ENCODE data around the gene CTR9.

DNA sequence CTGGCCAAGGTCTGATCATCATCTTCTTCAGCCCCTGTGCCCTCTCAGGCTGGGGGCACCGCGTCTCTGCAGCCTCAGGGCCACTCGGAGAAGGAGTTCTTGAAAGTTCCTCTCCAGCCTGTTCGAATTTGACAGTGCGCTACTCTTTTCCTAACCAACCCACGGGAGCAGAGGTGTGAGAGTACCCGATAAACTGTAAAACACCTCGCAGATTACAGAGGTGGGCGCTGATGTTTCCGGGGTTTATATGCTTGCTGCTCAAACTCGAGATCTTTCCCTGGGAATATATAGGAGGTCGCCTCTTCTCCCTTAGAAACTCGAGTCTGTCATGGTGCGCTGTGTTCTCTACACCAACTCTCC, 515 bp downstream of the CTR9 start:
- TF ChIP-seq GABPA (IDR thresholded peaks at IDR 0.05; ENCODE audit: borderline replicate concordance, insufficient read depth, low read length): no peak
- TF ChIP-seq, protein P1, sequence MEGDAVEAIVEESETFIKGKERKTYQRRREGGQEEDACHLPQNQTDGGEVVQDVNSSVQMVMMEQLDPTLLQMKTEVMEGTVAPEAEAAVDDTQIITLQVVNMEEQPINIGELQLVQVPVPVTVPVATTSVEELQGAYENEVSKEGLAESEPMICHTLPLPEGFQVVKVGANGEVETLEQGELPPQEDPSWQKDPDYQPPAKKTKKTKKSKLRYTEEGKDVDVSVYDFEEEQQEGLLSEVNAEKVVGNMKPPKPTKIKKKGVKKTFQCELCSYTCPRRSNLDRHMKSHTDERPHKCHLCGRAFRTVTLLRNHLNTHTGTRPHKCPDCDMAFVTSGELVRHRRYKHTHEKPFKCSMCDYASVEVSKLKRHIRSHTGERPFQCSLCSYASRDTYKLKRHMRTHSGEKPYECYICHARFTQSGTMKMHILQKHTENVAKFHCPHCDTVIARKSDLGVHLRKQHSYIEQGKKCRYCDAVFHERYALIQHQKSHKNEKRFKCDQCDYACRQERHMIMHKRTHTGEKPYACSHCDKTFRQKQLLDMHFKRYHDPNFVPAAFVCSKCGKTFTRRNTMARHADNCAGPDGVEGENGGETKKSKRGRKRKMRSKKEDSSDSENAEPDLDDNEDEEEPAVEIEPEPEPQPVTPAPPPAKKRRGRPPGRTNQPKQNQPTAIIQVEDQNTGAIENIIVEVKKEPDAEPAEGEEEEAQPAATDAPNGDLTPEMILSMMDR (IDR thresholded peaks at IDR 0.05; ENCODE audit: control extremely low read depth in 1 of 3, insufficient read depth in 1 of 3, low read depth in 1 of 3, low read length in 3 of 3): no peak
- no peak for TF ChIP-seq KDM1A (IDR thresholded peaks at IDR 0.05; ENCODE audit: borderline replicate concordance, low read length)
- TF ChIP-seq EP300 (IDR thresholded peaks at IDR 0.05; ENCODE audit: borderline replicate concordance in 1 of 2, low read depth in 2 of 2, low read length in 2 of 2): no peak
- TF ChIP-seq, protein P2, sequence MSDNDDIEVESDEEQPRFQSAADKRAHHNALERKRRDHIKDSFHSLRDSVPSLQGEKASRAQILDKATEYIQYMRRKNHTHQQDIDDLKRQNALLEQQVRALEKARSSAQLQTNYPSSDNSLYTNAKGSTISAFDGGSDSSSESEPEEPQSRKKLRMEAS (IDR thresholded peaks at IDR 0.05): no peak
- no peak for TF ChIP-seq POLR2AphosphoS5 (IDR thresholded peaks at IDR 0.05; ENCODE audit: low read depth, low read length)
- no peak for TF ChIP-seq POLR2A (IDR thresholded peaks at IDR 0.05; ENCODE audit: control extremely low read depth in 1 of 2, low read depth in 2 of 2, low read length in 2 of 2)
- TF ChIP-seq, protein P3, sequence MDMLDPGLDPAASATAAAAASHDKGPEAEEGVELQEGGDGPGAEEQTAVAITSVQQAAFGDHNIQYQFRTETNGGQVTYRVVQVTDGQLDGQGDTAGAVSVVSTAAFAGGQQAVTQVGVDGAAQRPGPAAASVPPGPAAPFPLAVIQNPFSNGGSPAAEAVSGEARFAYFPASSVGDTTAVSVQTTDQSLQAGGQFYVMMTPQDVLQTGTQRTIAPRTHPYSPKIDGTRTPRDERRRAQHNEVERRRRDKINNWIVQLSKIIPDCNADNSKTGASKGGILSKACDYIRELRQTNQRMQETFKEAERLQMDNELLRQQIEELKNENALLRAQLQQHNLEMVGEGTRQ (IDR thresholded peaks at IDR 0.05; ENCODE audit: low read length): no peak
- TF ChIP-seq CREB1 (IDR thresholded peaks at IDR 0.05): no peak
- no peak for TF ChIP-seq MAFK (IDR thresholded peaks at IDR 0.05; ENCODE audit: low read depth, low read length)
- TF ChIP-seq GTF2F1 (IDR thresholded peaks at IDR 0.05; ENCODE audit: borderline replicate concordance, low read depth, low read length): no peak
- no peak for TF ChIP-seq EZH2 (IDR thresholded peaks at IDR 0.05; ENCODE audit: low read depth, low read length, severe bottlenecking)
- TF ChIP-seq RFX5 (IDR thresholded peaks at IDR 0.05; ENCODE audit: borderline replicate concordance, low read depth, low read length): no peak

All from H1 (cell line).